ENCODE measurements around the gene SARDH.

SARDH gene

DNA sequence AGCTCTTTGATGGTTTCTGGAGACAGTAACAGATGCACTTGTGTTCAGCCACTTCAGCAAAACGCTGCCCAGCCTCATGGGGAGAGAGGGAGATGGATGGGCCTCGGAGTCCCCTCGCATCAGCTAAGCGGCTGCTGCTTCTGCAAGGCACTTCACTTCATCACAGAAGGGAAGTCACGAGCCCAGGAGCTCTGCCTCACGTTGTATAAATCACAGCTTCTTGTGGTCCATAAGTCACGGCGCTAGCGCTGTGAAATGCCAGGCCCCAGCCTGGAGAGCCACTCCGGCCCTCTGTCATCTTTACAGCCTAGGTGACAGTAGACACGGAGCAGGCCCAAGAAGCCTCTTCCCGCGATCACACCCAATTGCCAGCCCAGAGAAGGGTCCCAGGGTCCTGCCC lies 78.6 kb downstream of the SARDH start:
- TF ChIP-seq, protein P1, sequence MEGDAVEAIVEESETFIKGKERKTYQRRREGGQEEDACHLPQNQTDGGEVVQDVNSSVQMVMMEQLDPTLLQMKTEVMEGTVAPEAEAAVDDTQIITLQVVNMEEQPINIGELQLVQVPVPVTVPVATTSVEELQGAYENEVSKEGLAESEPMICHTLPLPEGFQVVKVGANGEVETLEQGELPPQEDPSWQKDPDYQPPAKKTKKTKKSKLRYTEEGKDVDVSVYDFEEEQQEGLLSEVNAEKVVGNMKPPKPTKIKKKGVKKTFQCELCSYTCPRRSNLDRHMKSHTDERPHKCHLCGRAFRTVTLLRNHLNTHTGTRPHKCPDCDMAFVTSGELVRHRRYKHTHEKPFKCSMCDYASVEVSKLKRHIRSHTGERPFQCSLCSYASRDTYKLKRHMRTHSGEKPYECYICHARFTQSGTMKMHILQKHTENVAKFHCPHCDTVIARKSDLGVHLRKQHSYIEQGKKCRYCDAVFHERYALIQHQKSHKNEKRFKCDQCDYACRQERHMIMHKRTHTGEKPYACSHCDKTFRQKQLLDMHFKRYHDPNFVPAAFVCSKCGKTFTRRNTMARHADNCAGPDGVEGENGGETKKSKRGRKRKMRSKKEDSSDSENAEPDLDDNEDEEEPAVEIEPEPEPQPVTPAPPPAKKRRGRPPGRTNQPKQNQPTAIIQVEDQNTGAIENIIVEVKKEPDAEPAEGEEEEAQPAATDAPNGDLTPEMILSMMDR (IDR thresholded peaks at IDR 0.05; ENCODE audit: low read length, missing control alignments), result no peak
- no peak overlapping the region for H3K4me3 ChIP-seq (replicated peaks; ENCODE audit: low read depth, low read length)
- DNase-seq (ENCODE audit: low read depth), result no peak

DNA sequence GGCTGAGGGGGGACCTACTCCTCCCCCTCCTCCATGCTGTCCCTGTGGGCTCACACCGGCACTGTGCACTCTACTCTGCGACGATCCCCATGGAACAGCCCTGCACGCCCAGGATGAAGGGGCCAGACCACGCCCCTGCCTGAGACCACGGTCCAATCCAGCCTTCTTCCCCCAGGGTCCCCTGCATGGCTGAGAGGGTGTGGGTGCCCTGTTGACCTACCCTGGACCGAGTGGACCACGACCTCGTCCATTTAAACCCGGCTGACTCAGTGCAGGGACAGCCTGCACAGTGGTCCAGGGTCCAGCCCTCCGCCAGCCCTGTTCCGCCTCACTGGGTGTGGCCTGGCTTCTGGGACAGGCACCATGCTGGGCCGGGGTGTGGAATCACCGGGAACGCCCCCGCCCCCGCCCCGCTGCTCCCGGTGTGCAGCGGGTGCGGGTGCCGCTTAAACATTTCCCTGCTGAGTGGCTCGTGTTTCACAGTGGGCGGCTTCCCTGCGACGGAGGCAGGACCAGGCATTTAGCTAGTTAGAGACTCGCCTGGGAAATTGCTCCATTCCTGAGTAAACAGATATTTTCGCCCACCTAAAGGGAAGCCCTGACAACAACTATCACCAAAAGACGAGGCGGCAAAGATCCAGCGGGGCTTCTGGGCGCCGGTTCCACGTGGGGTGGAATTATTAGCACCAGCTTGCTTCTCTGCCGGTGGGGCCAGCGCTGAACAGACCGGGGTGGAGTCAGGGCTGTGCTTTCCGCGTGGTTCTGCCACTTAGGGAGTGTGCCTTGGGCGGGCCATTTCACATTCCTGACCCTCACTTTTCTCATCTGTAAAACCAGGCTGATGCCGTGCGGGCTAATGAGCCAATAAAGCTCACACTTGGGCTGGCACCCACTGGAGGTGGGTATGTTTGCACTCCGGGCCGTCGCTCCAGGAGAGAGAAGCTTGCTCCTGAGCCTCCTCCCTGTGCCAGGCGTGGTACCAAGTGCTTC lies 79.4 kb downstream of the SARDH start:
- TF ChIP-seq, protein P1 (IDR thresholded peaks at IDR 0.05; ENCODE audit: low read length, missing control alignments), result no peak
- H3K4me3 ChIP-seq (replicated peaks; ENCODE audit: low read depth, low read length), result peak overlapping the region; percentile 17
- peak; percentile 25 for DNase-seq (ENCODE audit: low read depth)

DNA sequence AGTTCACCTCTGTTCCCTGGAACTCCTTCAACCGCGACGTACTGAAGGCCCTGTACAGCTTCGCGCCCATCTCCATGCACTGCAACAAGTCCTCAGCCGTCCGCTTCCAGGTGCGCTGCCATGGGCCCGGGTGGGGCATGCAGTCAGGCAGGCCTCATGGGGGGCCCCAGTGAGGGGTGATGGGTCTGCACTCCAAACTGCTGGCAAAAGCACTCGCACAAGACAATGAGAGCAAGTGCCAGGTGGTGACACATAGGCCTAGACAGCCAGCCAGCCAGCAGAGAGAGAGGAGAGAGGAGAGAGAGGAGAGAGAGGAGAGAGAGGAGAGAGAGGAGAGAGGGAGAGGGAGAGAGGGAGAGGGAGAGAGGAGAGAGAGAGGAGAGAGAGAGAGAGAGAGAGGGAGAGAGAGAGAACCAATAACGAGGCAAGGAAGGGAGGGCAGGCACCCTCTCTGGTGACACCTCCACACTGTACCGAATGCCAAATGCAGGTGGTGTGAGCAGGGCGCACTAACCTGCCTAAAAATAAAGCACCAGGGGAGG lies 81.0 kb downstream of the SARDH start:
- peak; percentile 12 for DNase-seq (ENCODE audit: low read depth)
- no peak overlapping the region for H3K4me3 ChIP-seq (replicated peaks; ENCODE audit: low read depth, low read length)

DNA sequence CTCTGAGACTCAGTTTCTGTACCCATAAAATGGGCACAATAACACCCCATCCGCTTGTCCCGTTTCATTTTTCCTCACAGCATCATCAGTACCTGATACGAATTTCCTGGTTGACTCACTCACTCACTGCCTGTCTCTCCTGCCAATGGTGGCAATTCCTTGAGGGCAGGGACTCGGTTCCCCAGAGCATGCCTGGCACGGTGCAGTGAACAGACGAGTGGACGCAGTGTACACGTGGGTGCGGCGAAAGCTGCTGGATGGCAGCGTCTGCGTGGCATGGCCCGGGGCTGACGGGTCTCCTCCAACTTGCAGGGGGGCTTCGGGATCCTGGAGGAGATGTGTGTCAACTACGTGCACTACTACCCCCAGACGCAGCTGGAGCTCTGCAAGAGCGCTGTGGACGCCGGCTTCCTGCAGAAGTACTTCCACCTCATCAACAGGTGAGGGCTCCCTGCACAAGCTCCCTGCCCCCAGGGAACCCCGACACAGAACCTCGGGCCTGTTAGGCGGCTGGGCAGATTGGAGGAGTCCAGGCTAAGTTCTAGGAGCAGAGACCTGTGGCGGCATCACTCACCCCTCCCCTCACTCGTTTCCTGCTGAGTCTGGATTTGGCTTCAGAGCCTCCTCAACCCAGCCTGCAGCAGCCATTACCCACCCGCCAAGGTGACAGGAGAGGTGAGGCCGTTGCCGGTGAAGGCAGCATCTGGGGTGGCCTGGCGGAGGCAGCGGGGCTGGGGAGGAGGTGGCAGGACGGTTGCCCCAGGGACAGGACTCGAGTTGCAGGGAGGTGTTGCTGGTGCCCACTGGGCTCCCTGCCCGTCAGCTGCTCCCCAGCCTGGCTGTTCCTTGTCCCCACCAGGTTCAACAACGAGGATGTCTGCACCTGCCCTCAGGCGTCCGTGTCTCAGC lies 81.7 kb downstream of the SARDH start:
- TF ChIP-seq, protein P1 (IDR thresholded peaks at IDR 0.05; ENCODE audit: low read length, missing control alignments), result no peak
- DNase-seq (ENCODE audit: low read depth), result no peak
- H3K4me3 ChIP-seq (replicated peaks; ENCODE audit: low read depth, low read length), result no peak overlapping the region

More for the DNA sequence above, 81.0 kb downstream of the SARDH start:
- TF ChIP-seq, protein P1 (IDR thresholded peaks at IDR 0.05; ENCODE audit: low read length, missing control alignments), result no peak

DNA sequence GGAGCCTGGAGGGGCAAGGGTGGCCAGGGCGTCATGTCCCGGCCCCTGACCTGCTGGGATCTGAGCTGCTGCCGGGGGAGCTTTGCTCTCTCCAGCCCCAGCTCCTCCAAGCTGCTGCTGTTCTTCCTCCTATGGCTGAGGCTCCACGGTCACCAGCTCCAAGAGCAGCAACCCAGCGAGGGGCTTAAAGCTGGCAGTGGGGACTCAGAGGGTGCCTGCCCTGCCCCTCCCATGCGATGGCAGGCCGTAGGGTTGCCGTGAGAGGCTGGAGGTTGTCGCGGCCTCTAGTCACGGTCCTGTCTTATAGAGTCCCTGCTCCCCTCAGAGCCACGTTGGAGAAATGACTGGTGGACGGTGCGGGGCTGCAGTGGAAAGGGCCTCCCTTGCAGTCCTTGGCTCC lies 82.5 kb downstream of the SARDH start:
- no peak overlapping the region for H3K4me3 ChIP-seq (replicated peaks; ENCODE audit: low read depth, low read length)
- TF ChIP-seq, protein P1 (IDR thresholded peaks at IDR 0.05; ENCODE audit: low read length, missing control alignments), result no peak
- no peak for DNase-seq (ENCODE audit: low read depth)

DNA sequence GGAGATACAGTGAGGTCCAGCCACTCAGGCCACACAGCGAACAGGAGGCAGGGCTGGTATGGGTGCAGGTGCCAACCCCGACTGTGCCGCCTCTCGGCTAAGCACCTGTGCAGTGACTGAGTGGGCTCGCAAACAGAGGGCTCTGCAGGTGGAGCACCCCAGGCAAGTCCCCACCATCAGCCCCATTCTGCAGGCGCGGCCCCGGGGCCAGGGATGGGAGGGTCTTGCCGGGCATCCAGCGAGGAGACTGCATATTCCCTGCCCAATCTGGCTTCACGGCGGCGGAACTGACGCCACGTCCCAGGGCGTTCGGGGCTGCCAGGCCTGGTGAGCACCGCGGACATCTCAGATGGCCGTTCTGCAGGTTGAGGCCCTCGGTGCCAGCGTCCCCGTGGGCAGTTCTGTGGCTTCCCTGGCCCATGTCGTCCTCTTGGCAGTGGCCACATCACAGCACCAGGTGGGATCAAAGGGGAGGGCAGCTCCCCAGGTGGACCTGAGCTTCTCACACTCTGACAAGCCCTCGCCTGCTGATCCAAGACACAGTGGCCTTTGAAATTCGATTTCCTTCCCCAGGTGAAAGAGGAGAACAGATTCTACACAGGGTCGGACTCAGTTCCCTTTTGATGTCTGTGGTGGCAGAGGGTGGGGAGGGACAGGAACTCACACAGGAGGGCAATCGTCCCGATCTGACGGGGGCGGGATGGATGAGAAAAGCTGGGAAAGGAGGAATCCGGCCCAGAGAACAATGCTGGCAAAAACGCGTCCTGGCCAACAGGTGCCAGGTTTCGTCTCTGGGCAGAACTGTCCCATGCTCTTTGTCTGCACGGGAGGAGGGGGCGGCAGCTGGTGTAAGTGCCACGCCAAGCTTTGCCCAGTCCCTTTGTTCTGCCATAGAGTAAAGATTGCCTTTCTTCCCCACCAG lies 83.2 kb downstream of the SARDH start:
- no peak for DNase-seq (ENCODE audit: low read depth)
- TF ChIP-seq, protein P1 (IDR thresholded peaks at IDR 0.05; ENCODE audit: low read length, missing control alignments), result no peak
- H3K4me3 ChIP-seq (replicated peaks; ENCODE audit: low read depth, low read length), result no peak overlapping the region

All from fibroblast of pulmonary artery (primary cell).